GM12873 (cell line): ENCODE measurements around the gene KIRREL3.

Source experiments
- CTCF ChIP-seq: IDR thresholded peaks from 2 replicates; pipeline ENCODE4 v1.5.1; 2012; ENCODE audit warnings: low read depth, mild to moderate bottlenecking, moderate library complexity, low read length, control low read depth; ENCODE audit not compliant: insufficient read depth; ENCODE audit errors: missing control alignments

Gene KIRREL3

GRCh38 chr11:126938718-126939117 lies 61.9 kb downstream of the KIRREL3 start:
- no peak for TF ChIP-seq CTCF

- no peak for TF ChIP-seq CTCF
Observed at GRCh38 chr11:126930091-126930841, 70.3 kb downstream of the KIRREL3 start.

GRCh38 chr11:126929179-126930061 lies 71.2 kb downstream of the KIRREL3 start:
- no peak for TF ChIP-seq CTCF

GRCh38 chr11:126927623-126928022 lies 72.9 kb downstream of the KIRREL3 start:
- TF ChIP-seq CTCF: no peak

- no peak for TF ChIP-seq CTCF
Observed at GRCh38 chr11:126926376-126926791, 74.2 kb downstream of the KIRREL3 start.

GRCh38 chr11:126925321-126926093 lies 75.1 kb downstream of the KIRREL3 start:
- TF ChIP-seq CTCF: no peak
